AG10803 (cell line): ENCODE measurements around the gene ATP6V0E2.
"Not testable (repeated sequence)": the region's sequence is repeated elsewhere in the genome, so short reads cannot be mapped to it uniquely, and the experiment has no call there.

Experiments used
- DNase-seq: peaks from one replicate; pipeline ENCODE4 v3.0.0; 2010; ENCODE audit warnings: low read depth
- H3K4me3 ChIP-seq: 2 replicates; pipeline ENCODE4 v1.5.1; 2011; ENCODE audit warnings: mild to moderate bottlenecking, low read length, control low read depth
- TF ChIP-seq, protein P1 (sequence below): conservative IDR thresholded peaks from 2 replicates; pipeline ENCODE4 v1.5.1; 2011; ENCODE audit warnings: mild to moderate bottlenecking, low read length, control low read depth, inconsistent platforms

Gene ATP6V0E2

GRCh38 chr7:149828357-149829309 lies 45.1 kb upstream of the ATP6V0E2 start:
- TF ChIP-seq, protein P1, sequence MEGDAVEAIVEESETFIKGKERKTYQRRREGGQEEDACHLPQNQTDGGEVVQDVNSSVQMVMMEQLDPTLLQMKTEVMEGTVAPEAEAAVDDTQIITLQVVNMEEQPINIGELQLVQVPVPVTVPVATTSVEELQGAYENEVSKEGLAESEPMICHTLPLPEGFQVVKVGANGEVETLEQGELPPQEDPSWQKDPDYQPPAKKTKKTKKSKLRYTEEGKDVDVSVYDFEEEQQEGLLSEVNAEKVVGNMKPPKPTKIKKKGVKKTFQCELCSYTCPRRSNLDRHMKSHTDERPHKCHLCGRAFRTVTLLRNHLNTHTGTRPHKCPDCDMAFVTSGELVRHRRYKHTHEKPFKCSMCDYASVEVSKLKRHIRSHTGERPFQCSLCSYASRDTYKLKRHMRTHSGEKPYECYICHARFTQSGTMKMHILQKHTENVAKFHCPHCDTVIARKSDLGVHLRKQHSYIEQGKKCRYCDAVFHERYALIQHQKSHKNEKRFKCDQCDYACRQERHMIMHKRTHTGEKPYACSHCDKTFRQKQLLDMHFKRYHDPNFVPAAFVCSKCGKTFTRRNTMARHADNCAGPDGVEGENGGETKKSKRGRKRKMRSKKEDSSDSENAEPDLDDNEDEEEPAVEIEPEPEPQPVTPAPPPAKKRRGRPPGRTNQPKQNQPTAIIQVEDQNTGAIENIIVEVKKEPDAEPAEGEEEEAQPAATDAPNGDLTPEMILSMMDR: no peak
- H3K4me3 ChIP-seq: no peak overlapping the region
- no peak for DNase-seq

DNA sequence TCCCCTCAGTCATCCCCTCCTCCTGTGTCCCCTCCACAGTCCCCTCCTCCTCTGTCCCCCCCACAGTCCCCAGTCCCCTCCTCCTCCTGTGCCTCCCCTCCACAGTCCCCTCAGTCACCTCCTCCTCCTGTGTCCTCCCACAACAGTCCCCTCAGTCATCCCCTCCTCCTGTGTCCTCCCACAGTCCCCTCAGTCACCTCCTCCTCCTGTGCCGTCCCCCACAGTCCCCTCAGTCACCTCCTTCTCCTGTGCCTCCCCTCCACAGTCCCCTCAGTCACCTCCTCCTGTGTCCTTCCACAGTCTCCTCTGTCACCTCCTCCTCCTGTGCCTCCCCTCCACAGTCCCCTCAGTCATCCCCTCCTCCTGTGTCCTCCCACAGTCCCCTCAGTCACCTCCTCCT lies 43.2 kb upstream of the ATP6V0E2 start:
- not testable (repeated sequence) for H3K4me3 ChIP-seq, DNase-seq

- no peak for DNase-seq
- H3K4me3 ChIP-seq: no peak overlapping the region
- TF ChIP-seq, protein P1: no peak
Observed at GRCh38 chr7:149830997-149831740, 42.6 kb upstream of the ATP6V0E2 start.

DNA sequence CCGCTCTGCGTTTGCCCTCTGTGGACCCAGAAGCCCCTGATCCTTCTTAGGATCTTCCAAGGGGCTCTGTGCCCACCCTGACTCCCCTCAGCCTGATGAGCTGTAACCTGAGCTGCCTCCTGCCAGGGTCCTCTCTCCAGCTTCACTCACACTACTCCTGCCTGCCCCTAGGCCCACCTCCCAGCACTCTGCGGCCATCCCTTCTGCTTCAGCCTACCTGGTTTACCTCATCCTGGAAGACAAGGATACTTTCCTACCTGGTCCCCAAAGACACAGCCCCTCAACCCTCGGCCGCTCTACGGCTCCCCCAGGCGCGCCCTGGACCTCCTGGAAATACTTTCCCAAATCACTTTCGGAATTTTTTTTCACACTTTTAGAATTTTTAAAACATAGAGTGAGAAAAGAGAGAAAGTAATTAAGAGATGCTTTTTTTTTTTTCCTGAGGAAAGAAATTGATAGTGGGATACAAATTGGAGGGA lies 42.0 kb upstream of the ATP6V0E2 start:
- no peak overlapping the region for H3K4me3 ChIP-seq
- DNase-seq: no peak
- TF ChIP-seq, protein P1: no peak

DNA sequence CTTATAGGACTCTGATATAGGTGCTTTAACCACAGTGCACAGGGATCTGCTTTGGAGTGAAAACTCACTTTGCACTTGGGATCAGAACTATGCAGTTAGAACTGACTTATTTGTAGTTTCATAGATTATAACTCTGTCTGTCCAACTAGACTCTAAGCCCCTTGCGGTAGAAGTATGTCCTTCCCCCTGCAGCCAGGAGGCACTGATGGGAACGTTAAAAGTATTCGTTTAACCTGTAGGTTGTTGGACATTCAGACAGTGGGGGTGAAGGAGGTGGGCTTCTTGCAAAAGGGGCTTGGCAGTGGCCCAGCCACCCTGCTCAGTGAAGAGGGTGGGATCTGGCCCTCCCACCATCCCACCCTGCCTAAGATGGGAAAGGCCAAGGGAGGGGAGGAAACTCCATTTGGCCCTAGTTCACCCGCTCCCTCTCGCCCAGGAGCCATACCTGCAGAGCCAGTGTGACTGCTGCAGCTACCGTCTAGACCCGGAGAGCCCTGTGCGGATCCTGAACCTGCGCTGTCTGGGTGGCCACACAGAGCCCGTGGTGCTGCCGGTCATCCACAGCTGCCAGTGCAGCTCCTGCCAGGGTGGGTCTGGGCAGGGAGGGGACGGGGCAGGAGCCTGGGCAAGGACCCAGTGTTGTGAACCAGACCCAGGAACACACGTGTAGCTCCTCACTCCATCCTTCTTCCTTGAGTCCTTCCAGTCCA lies 41.3 kb upstream of the ATP6V0E2 start:
- no peak for DNase-seq
- H3K4me3 ChIP-seq: no peak overlapping the region
- TF ChIP-seq, protein P1: no peak

DNA sequence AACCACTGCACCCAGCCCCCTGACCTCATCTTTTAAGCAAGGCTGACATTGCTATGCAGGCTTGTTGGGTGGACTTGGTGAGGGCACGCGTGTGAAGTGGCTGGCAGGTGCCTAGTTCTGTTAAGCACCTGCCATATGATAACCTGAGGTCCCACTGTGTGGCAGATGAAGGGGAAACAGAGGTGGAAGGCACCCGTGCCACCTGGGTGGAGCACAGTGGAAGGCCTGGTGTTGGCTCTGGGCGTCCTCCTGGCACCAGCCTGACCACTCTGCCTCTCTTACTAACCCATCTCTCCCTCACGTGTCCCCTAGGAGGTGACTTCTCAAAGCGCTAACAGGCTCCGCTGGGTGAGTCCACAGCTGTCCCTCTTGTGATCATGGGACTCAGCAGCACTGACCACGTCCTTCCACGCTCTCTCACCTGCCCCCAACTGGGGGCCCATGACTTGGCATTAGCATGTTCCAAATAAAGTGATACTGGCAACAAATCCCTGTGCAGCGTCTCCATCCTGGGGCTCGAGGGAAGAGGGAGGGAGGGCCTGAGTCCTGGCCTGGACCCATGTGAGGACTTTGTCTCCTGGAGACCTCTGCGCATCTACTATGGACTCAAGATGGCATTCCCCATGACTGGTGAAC lies 40.2 kb upstream of the ATP6V0E2 start:
- no peak for DNase-seq
- TF ChIP-seq, protein P1: no peak
- no peak overlapping the region for H3K4me3 ChIP-seq

GRCh38 chr7:149834601-149835000 lies 39.2 kb upstream of the ATP6V0E2 start:
- DNase-seq: no peak
- H3K4me3 ChIP-seq: no peak overlapping the region
- TF ChIP-seq, protein P1: no peak
